CD14-positive monocyte (primary cell): Measurements from ENCODE around the gene MCM3AP. TPM values are rescaled to one million over a fixed set of nuclear protein-coding genes. Genes with fewer than 3 reads are reported as not detected.

Experiments
- DNase-seq, 3 donors: peaks; one replicate each; pipeline ENCODE4 v3.0.0-alpha.2; 2011 to 2022
- H2AFZ ChIP-seq: 2 replicates; pipeline ENCODE4 v1.6.0; 2012; ENCODE audit warnings: mild to moderate bottlenecking, low read depth, low read length, inconsistent platforms; ENCODE audit not compliant: insufficient read depth, poor library complexity, severe bottlenecking
- H3K27ac ChIP-seq, 2 donors: 1 replicate in 1 of 2; 2 replicates in 1 of 2; pipeline ENCODE4 v1.5.1; 2012 to 2013; ENCODE audit warnings: low read length in 2 of 2, control low read depth in 1 of 2, inconsistent platforms in 1 of 2, low read depth in 1 of 2, mild to moderate bottlenecking in 1 of 2
- H3K27me3 ChIP-seq, 2 donors: one replicate each; pipeline versions ENCODE4 v1.6.0 to v1.6.1; 2011 to 2013; ENCODE audit warnings: low read length in 2 of 2; ENCODE audit not compliant: control insufficient read depth in 2 of 2, insufficient read depth in 2 of 2
- H3K36me3 ChIP-seq, 2 donors: replicated peaks in 1 of 2; 1 replicate in 1 of 2; 2 replicates in 1 of 2; pipeline versions ENCODE4 v1.5.1 to v1.6.1; 2012 to 2013; ENCODE audit warnings: low read length in 2 of 2, control low read depth in 1 of 2, inconsistent platforms in 1 of 2, mild to moderate bottlenecking in 1 of 2; ENCODE audit not compliant: insufficient read depth in 2 of 2, control insufficient read depth in 1 of 2
- H3K4me1 ChIP-seq, 2 donors: 1 replicate in 1 of 2; 2 replicates in 1 of 2; pipeline versions ENCODE4 v1.5.1 to v1.6.1; 2012 to 2013; ENCODE audit warnings: low read length in 2 of 2, control low read depth in 1 of 2, inconsistent platforms in 1 of 2, mild to moderate bottlenecking in 1 of 2, moderate library complexity in 1 of 2; ENCODE audit not compliant: insufficient read depth in 2 of 2, control insufficient read depth in 1 of 2
- H3K4me2 ChIP-seq: replicated peaks from 2 replicates; pipeline ENCODE3; 2012; ENCODE audit warnings: low read length, moderate library complexity, mild to moderate bottlenecking; ENCODE audit not compliant: poor library complexity, severe bottlenecking; ENCODE audit errors: extremely low read depth
- H3K4me3 ChIP-seq, 3 experiments: fragments of 200-600 bp in 1 of 3; sonication (generic) in 1 of 3; replicated peaks in 1 of 3; 1 replicate in 2 of 3; 2 replicates in 1 of 3; pipeline ENCODE4 v1.5.1; 2011 to 2013; ENCODE audit warnings: low read length in 3 of 3, mild to moderate bottlenecking in 3 of 3, control low read depth in 2 of 3, low read depth in 2 of 3, inconsistent platforms in 1 of 3, moderate library complexity in 1 of 3
- H3K79me2 ChIP-seq: 2 replicates; pipeline ENCODE4 v1.6.0; 2012; ENCODE audit warnings: mild to moderate bottlenecking, control low read depth, inconsistent platforms, low read length, moderate library complexity; ENCODE audit not compliant: insufficient read depth
- H3K9ac ChIP-seq: 2 replicates; pipeline ENCODE4 v1.6.0; 2017; ENCODE audit warnings: low read length, mild to moderate bottlenecking; ENCODE audit not compliant: insufficient read depth, poor library complexity, severe bottlenecking
- H3K9me3 ChIP-seq, 2 donors: replicated peaks in 1 of 2; 1 replicate in 1 of 2; 2 replicates in 1 of 2; pipeline versions ENCODE4 v1.5.1 to v1.6.1; 2012 to 2013; ENCODE audit warnings: low read length in 2 of 2, control low read depth in 1 of 2; ENCODE audit not compliant: control insufficient read depth in 1 of 2, insufficient read depth in 1 of 2
- H4K20me1 ChIP-seq: 2 replicates; pipeline ENCODE4 v1.6.0; 2012; ENCODE audit warnings: mild to moderate bottlenecking, low read length, control low read depth, moderate library complexity; ENCODE audit not compliant: insufficient read depth
- H3K27ac Mint-ChIP-seq, 7 donors: one replicate each; pipeline ENCODE4 v1.8.0; 2020; ENCODE audit warnings: mild to moderate bottlenecking in 7 of 7, mixed read lengths in 7 of 7, moderate library complexity in 6 of 7, inconsistent platforms in 2 of 7
- H3K27me3 Mint-ChIP-seq, 3 donors: one replicate each; pipeline ENCODE4 v1.8.0; 2021 to 2022; ENCODE audit warnings: low read depth in 3 of 3, mild to moderate bottlenecking in 3 of 3, mixed read lengths in 3 of 3, moderate library complexity in 3 of 3, inconsistent platforms in 1 of 3
- H3K36me3 Mint-ChIP-seq, 2 donors: one replicate each; pipeline ENCODE4 v1.8.0; 2020; ENCODE audit warnings: mixed read lengths in 2 of 2, inconsistent platforms in 1 of 2, mild to moderate bottlenecking in 1 of 2
- H3K4me1 Mint-ChIP-seq: one replicate; pipeline ENCODE4 v1.8.0; 2020; ENCODE audit warnings: mild to moderate bottlenecking, mixed read lengths
- H3K4me3 Mint-ChIP-seq, 2 donors: one replicate each; pipeline ENCODE4 v1.8.0; 2020; ENCODE audit warnings: mild to moderate bottlenecking in 2 of 2, mixed read lengths in 2 of 2, moderate library complexity in 1 of 2
- H3K9me3 Mint-ChIP-seq, 7 donors: one replicate each; pipeline ENCODE4 v1.8.0; 2020 to 2022; ENCODE audit warnings: mixed read lengths in 7 of 7, mild to moderate bottlenecking in 6 of 7, moderate library complexity in 6 of 7, inconsistent platforms in 2 of 7
- WGBS: methylation state at CpG from one replicate; pipeline ENCODE4 v1.1.5; 2013; ENCODE audit warnings: missing lambda C conversion rate; ENCODE audit not compliant: insufficient coverage; 5-methylcytosine and 5-hydroxymethylcytosine counted together
- intact Hi-C, 2 donors: fragments of 100-400 bp; cut with micrococcal nuclease; formaldehyde crosslinking; loops; one replicate each; pipeline versions ENCODE4 v1.15.0 to v1.15.1; 2023
- polyA plus RNA-seq, 3 donors: library from polyadenylated mRNA; depleted of rRNA in 1 of 3; unstranded in 2 of 3; stranded (reverse) in 1 of 3; fragments of 300-500 nt in 2 of 3; fragments of >200 nt in 1 of 3; fragmentation: Illumina TruSeq in 2 of 3; gene quantifications; 1 replicate in 2 of 3; 2 replicates in 1 of 3; pipeline ENCODE4 v1.2.3, GENCODE V29; 2012 to 2021
- TF ChIP-seq, protein P1 (sequence below): fragments of 200-600 bp; IDR thresholded peaks from one replicate; pipeline ENCODE4 v1.8.0; 2022; ENCODE audit warnings: antibody characterized with exemption, mild to moderate bottlenecking

The MCM3AP gene
- polyA plus RNA-seq, 3 donors = 30.9 to 62.4 (median 32.7) TPM

GRCh38 chr21:46317710-46318463, 32.5 kb upstream of the MCM3AP start:
- WGBS = 93% methylated on average over 16 of the region's 20 CpGs
- Histone ChIP-seq H3K79me2 (peaks cover 51% of the 10 kb centered on the region), H3K9ac (no peak overlapping the region), H3K9me3 (no peaks in the 10 kb centered on the region), H3K36me3 (peaks cover 16 to 29% of the 10 kb centered on the region in 2 donors), H3K4me1 (peaks cover 30 to 32% of the 10 kb centered on the region in 2 donors), H3K27me3 (no peaks in the 10 kb centered on the region), H3K4me3 (no peak overlapping the region), H2AFZ (no peak overlapping the region), H3K27ac (peak overlapping the region in 1 of 2 donors; percentile 61), H3K4me2 (no peak overlapping the region), H4K20me1 (no peaks in the 10 kb centered on the region)
- Mint-ChIP-seq H3K4me1 (peaks cover 36% of the 10 kb centered on the region), H3K27ac (peak overlapping the region in 3 of 7 donors; percentile 21 to 73 (median 49)), H3K9me3 (peaks cover 0 to 4% (median 0%) of the 10 kb centered on the region in 7 donors), H3K4me3 (no peak overlapping the region), H3K27me3 (peaks cover 0 to 1% (median 0%) of the 10 kb centered on the region in 3 donors), H3K36me3 (peaks cover 6 to 30% of the 10 kb centered on the region in 2 donors)
- intact Hi-C loops = no loop called here
- no peak for DNase-seq
- TF ChIP-seq, protein P1, sequence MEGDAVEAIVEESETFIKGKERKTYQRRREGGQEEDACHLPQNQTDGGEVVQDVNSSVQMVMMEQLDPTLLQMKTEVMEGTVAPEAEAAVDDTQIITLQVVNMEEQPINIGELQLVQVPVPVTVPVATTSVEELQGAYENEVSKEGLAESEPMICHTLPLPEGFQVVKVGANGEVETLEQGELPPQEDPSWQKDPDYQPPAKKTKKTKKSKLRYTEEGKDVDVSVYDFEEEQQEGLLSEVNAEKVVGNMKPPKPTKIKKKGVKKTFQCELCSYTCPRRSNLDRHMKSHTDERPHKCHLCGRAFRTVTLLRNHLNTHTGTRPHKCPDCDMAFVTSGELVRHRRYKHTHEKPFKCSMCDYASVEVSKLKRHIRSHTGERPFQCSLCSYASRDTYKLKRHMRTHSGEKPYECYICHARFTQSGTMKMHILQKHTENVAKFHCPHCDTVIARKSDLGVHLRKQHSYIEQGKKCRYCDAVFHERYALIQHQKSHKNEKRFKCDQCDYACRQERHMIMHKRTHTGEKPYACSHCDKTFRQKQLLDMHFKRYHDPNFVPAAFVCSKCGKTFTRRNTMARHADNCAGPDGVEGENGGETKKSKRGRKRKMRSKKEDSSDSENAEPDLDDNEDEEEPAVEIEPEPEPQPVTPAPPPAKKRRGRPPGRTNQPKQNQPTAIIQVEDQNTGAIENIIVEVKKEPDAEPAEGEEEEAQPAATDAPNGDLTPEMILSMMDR = no peak

GRCh38 chr21:46316708-46317324, 31.4 kb upstream of the MCM3AP start:
- peaks cover 6 to 35% of the 10 kb centered on the region in 2 donors for H3K36me3 Mint-ChIP-seq
- Histone ChIP-seq H3K4me1 (peaks cover 19 to 22% of the 10 kb centered on the region in 2 donors), H3K36me3 (peaks cover 16 to 33% of the 10 kb centered on the region in 2 donors), H3K79me2 (peaks cover 40% of the 10 kb centered on the region), H3K4me2 (no peak overlapping the region), H2AFZ (no peak overlapping the region), H3K9me3 (no peaks in the 10 kb centered on the region), H3K9ac (no peak overlapping the region), H3K4me3 (no peak overlapping the region), H4K20me1 (no peaks in the 10 kb centered on the region), H3K27ac (no peak overlapping the region), H3K27me3 (no peaks in the 10 kb centered on the region)
- 96% methylated on average over 11 of the region's 14 CpGs for WGBS
- peaks cover 25% of the 10 kb centered on the region for H3K4me1 Mint-ChIP-seq
- H3K27ac Mint-ChIP-seq = peak overlapping the region in 1 of 7 donors; percentile 8
- no peak for DNase-seq
- H3K27me3 Mint-ChIP-seq = peaks cover 0 to 1% (median 0%) of the 10 kb centered on the region in 3 donors
- H3K4me3 Mint-ChIP-seq = no peak overlapping the region
- TF ChIP-seq, protein P1 = no peak
- intact Hi-C loops = no loop called here
- no peaks in the 10 kb centered on the region for H3K9me3 Mint-ChIP-seq
